Esophagus muscularis mucosa (tissue), 4 donors: ENCODE measurements around the gene USF2. TPM values are rescaled to one million over a fixed set of nuclear protein-coding genes. Genes with fewer than 3 reads are reported as not detected.
"Not testable (repeated sequence)": the region's sequence is repeated elsewhere in the genome, so short reads cannot be mapped to it uniquely, and the experiment has no call there.

ENCODE experiments used
- DNase-seq: peaks from one replicate; pipeline ENCODE4 v3.0.0-alpha.2; 2017; ENCODE audit errors: extremely low spot score
- H3K27ac ChIP-seq, 4 donors: fragments of 200-600 bp; sonication (generic); replicated peaks in 1 of 4; 1 replicate in 3 of 4; 2 replicates in 1 of 4; pipeline ENCODE4 v1.5.1; 2016 to 2019; ENCODE audit warnings: mild to moderate bottlenecking in 1 of 4
- H3K27me3 ChIP-seq, 4 donors: fragments of 200-600 bp; sonication (generic); one replicate each; pipeline versions ENCODE4 v1.5.1 to v1.6.0; 2016 to 2019
- H3K36me3 ChIP-seq, 4 donors: fragments of 200-600 bp; sonication (generic); one replicate each; pipeline ENCODE4 v1.5.1; 2016 to 2019
- H3K4me1 ChIP-seq, 4 donors: fragments of 200-600 bp; sonication (generic); one replicate each; pipeline ENCODE4 v1.5.1; 2016 to 2019
- H3K4me3 ChIP-seq, 4 donors: fragments of 200-600 bp; sonication (generic); 1 replicate in 2 of 4; 2 replicates in 2 of 4; pipeline ENCODE4 v1.5.1; 2016 to 2019; ENCODE audit warnings: mild to moderate bottlenecking in 4 of 4, moderate library complexity in 1 of 4
- H3K9me3 ChIP-seq, 4 donors: fragments of 200-600 bp; sonication (generic); 1 replicate in 3 of 4; 2 replicates in 1 of 4; pipeline ENCODE4 v1.5.1; 2016 to 2019
- CTCF ChIP-seq, 3 experiments: fragments of 200-600 bp in 2 of 3; fragments of 450-650 bp in 1 of 3; sonication (generic) in 2 of 3; IDR thresholded peaks; one replicate each; pipeline ENCODE4 v1.5.1; 2017 to 2019; ENCODE audit warnings: antibody characterized with exemption in 3 of 3, mild to moderate bottlenecking in 2 of 3, moderate library complexity in 1 of 3
- EP300 ChIP-seq: sonication (generic); formaldehyde crosslinking; IDR thresholded peaks from one replicate; pipeline ENCODE4 v1.6.1; 2017; ENCODE audit warnings: antibody characterized with exemption
- POLR2A ChIP-seq: fragments of 450-650 bp; IDR thresholded peaks from one replicate; pipeline ENCODE4 v1.6.1; 2017; ENCODE audit warnings: antibody characterized with exemption, moderate library complexity, mild to moderate bottlenecking, low read depth
- POLR2AphosphoS5 ChIP-seq, 2 donors: sonication (generic); formaldehyde crosslinking; IDR thresholded peaks; one replicate each; pipeline ENCODE4 v1.6.1; 2017; ENCODE audit warnings: antibody characterized with exemption in 2 of 2
- WGBS: methylation state at CpG from one replicate; pipeline ENCODE4 v1.1.5; 2018; 5-methylcytosine and 5-hydroxymethylcytosine counted together
- intact Hi-C: fragments of 100-400 bp; cut with DNase I; formaldehyde crosslinking; loops from one replicate; pipeline ENCODE4 v1.15.1; 2023
- total RNA-seq, 4 donors: library from RNA; depleted of rRNA; stranded (reverse); fragments of >200 nt; gene quantifications; one replicate each; pipeline versions ENCODE4 v1.1.0 to v1.2.1, GENCODE V29; 2016

USF2 gene
- total RNA-seq, 4 donors from 2014 or later, result 111 to 122 (median 116) TPM

GRCh38 chr19:35231956-35232645 is 36.7 kb upstream of the USF2 start:
- intact Hi-C loops, result no loop called here
- peaks cover 0 to 5% (median 0%) of the 10 kb centered on the region in 4 donors for H3K27me3 ChIP-seq
- no peak overlapping the region for H3K27ac ChIP-seq
- peaks cover 0 to 5% (median 0%) of the 10 kb centered on the region in 4 donors for H3K9me3 ChIP-seq
- no peaks in the 10 kb centered on the region for H3K4me1 ChIP-seq
- TF ChIP-seq POLR2A (no peak), POLR2AphosphoS5 (IDR thresholded peaks at IDR 0.05) (no peak), CTCF (IDR thresholded peaks at IDR 0.05) (no peak), EP300 (no peak)
- no peak overlapping the region for H3K4me3 ChIP-seq
- WGBS, result 88% methylated on average over 13 of the region's 14 CpGs
- peak; percentile 87 for DNase-seq
- H3K36me3 ChIP-seq, result no peaks in the 10 kb centered on the region

GRCh38 chr19:35232912-35233311 is 35.9 kb upstream of the USF2 start:
- no peak overlapping the region for H3K4me3 ChIP-seq
- no peaks in the 10 kb centered on the region for H3K4me1 ChIP-seq
- H3K36me3 ChIP-seq, result no peaks in the 10 kb centered on the region
- H3K27ac ChIP-seq, result no peak overlapping the region
- DNase-seq, result peak; percentile 86
- WGBS, result 65% methylated on average over 4 of the region's 5 CpGs
- intact Hi-C loops, result no loop called here
- H3K9me3 ChIP-seq, result peaks cover 0 to 5% (median 0%) of the 10 kb centered on the region in 4 donors
- peaks cover 0 to 5% (median 0%) of the 10 kb centered on the region in 4 donors for H3K27me3 ChIP-seq
- TF ChIP-seq POLR2AphosphoS5 (IDR thresholded peaks at IDR 0.05) (no peak), CTCF (IDR thresholded peaks at IDR 0.05) (no peak), POLR2A (no peak), EP300 (no peak)

GRCh38 chr19:35236638-35237400 is 31.9 kb upstream of the USF2 start:
- TF ChIP-seq EP300 (no peak), POLR2AphosphoS5 (IDR thresholded peaks at IDR 0.05) (no peak), CTCF (IDR thresholded peaks at IDR 0.05) (no peak), POLR2A (no peak)
- H3K9me3 ChIP-seq, result peaks cover 0 to 16% (median 11%) of the 10 kb centered on the region in 4 donors

GRCh38 chr19:35239597-35239996 is 29.2 kb upstream of the USF2 start:
- H3K4me1 ChIP-seq, H3K36me3 ChIP-seq, H3K27ac ChIP-seq, DNase-seq, intact Hi-C loops, H3K4me3 ChIP-seq: not testable (repeated sequence)
- WGBS, result 94% methylated on average over 1 of the region's 1 CpG
- H3K9me3 ChIP-seq, result peaks cover 0 to 19% (median 13%) of the 10 kb centered on the region in 4 donors
- peaks cover 0 to 30% (median 0%) of the 10 kb centered on the region in 4 donors for H3K27me3 ChIP-seq

More at GRCh38 chr19:35236638-35237400, 31.9 kb upstream of the USF2 start:
- 72% methylated on average over 6 of the region's 6 CpGs for WGBS
- Histone ChIP-seq H3K27ac (no peak overlapping the region), H3K4me1 (no peaks in the 10 kb centered on the region), H3K4me3 (no peak overlapping the region), H3K27me3 (peaks cover 0 to 23% (median 0%) of the 10 kb centered on the region in 4 donors), H3K36me3 (no peaks in the 10 kb centered on the region)
- peak; percentile 31 for DNase-seq
- intact Hi-C loops, result no loop called here

- Histone ChIP-seq H3K36me3 (no peaks in the 10 kb centered on the region), H3K9me3 (peaks cover 0 to 20% (median 15%) of the 10 kb centered on the region in 4 donors), H3K4me3 (no peak overlapping the region), H3K27ac (no peak overlapping the region), H3K4me1 (no peaks in the 10 kb centered on the region), H3K27me3 (peaks cover 0 to 30% (median 0%) of the 10 kb centered on the region in 4 donors)
- TF ChIP-seq POLR2AphosphoS5 (IDR thresholded peaks at IDR 0.05) (no peak), EP300 (no peak), POLR2A (no peak), CTCF (IDR thresholded peaks at IDR 0.05) (no peak)
- WGBS, result 81% methylated on average over 1 of the region's 1 CpG
- DNase-seq, result peak; percentile 21
- intact Hi-C loops, result no loop called here
These were observed 28.4 kb upstream of the USF2 start for GRCh38 chr19:35240327-35240726.
